Measurements from ENCODE around the gene SPIN3. TPM values are rescaled to one million over a fixed set of nuclear protein-coding genes. Genes with fewer than 3 reads are reported as not detected.

Gene SPIN3
- total and polyA plus RNA-seq, 2 donors (not counting 3 experiments of a cell fraction or from before 2014, with no cell fraction given), result 3.0 to 6.3 TPM

- Histone ChIP-seq H3K4me1 (ENCODE audit: control insufficient read depth, extremely low read depth, insufficient read depth, low read length) (no peaks in the 10 kb centered on the region), H3K9me3 (replicated peaks; ENCODE audit: control insufficient read depth, insufficient read depth, low read length) (no peaks in the 10 kb centered on the region), H4K20me1 (replicated peaks; ENCODE audit: control insufficient read depth, extremely low read depth, insufficient read depth, low read length) (no peaks in the 10 kb centered on the region), H3K27ac (ENCODE audit: insufficient read depth, low read depth, low read length) (no peak overlapping the region), H3K79me2 (ENCODE audit: control insufficient read depth, insufficient read depth, low read length) (no peaks in the 10 kb centered on the region), H3K36me3 (ENCODE audit: control insufficient read depth in 2 of 2, extremely low read depth in 1 of 2, insufficient read depth in 2 of 2, low read length in 2 of 2) (no peaks in the 10 kb centered on the region), H3K4me2 (ENCODE audit: insufficient read depth, low read length) (no peak overlapping the region), H3K9ac (replicated peaks; ENCODE audit: extremely low read depth, insufficient read depth, low read length) (no peak overlapping the region), H2AFZ (ENCODE audit: low read depth, low read length) (no peak overlapping the region), H3K9me1 (replicated peaks; ENCODE audit: control insufficient read depth, extremely low read depth, insufficient read depth, low read length) (no peaks in the 10 kb centered on the region), H3K27me3 (ENCODE audit: control insufficient read depth in 2 of 2, insufficient read depth in 2 of 2, low read length in 2 of 2) (no peaks in the 10 kb centered on the region), H3K4me3 (replicated peaks in 1 of 3; ENCODE audit: insufficient read depth in 1 of 3, low read depth in 1 of 3, low read length in 3 of 3) (no peak overlapping the region)
- TF ChIP-seq MYC (IDR thresholded peaks at IDR 0.05; ENCODE audit: low read depth, low read length) (no peak), POLR2AphosphoS5 (IDR thresholded peaks at IDR 0.05; ENCODE audit: insufficient read depth, low read depth, low read length) (no peak), CTCF (IDR thresholded peaks at IDR 0.05; ENCODE audit: extremely low read depth in 1 of 2, insufficient read depth in 1 of 2, low read depth in 1 of 2, low read length in 2 of 2) (no peak), FOS (IDR thresholded peaks at IDR 0.05; ENCODE audit: borderline replicate concordance, insufficient read depth, low read length) (no peak), EZH2 (IDR thresholded peaks at IDR 0.05; ENCODE audit: borderline replicate concordance, low read depth, low read length, severe bottlenecking) (no peak), MAX (IDR thresholded peaks at IDR 0.05; ENCODE audit: insufficient read depth, insufficient read length) (no peak), GATA2 (IDR thresholded peaks at IDR 0.05; ENCODE audit: insufficient read depth, insufficient read length, low read depth, low read length) (no peak), POLR2A (IDR thresholded peaks at IDR 0.05; ENCODE audit: low read depth, low read length) (no peak), JUN (IDR thresholded peaks at IDR 0.05; ENCODE audit: borderline replicate concordance, insufficient read depth, insufficient read length, low read depth) (no peak)
- intact Hi-C loops (cut with micrococcal nuclease) (no loop called here), dilution Hi-C loops (cut with MboI; ENCODE audit: extremely low pct_ligation_motif_present, low sequenced_read_pairs) (no loop called here)
- ChIA-PET CTCF (no interaction called here), POLR2A (no interaction called here)
- no peak for DNase-seq (ENCODE audit: low read depth, low spot score)
- no peak for FAIRE-seq
- BruUV-seq (replicated peaks), result no TSS peak
These were observed 25.8 kb downstream of the SPIN3 start for GRCh38 chrX:56969559-56969958.

Measured in endothelial cell of umbilical vein (primary cell).